ENCODE results near the gene RREB1.

The RREB1 gene

GRCh38 chr6:7230956-7231713 lies 123.4 kb downstream of the RREB1 start:
- no peak for DNase-seq

- no peak for DNase-seq
Observed at GRCh38 chr6:7232351-7232750, 124.6 kb downstream of the RREB1 start.

- no peak for DNase-seq
Observed at GRCh38 chr6:7234547-7234946, 126.8 kb downstream of the RREB1 start.

- no peak for DNase-seq
Observed at GRCh38 chr6:7235712-7236305, 128.0 kb downstream of the RREB1 start.

- no peak for DNase-seq
Observed at GRCh38 chr6:7236306-7237209, 128.8 kb downstream of the RREB1 start.

GRCh38 chr6:7237653-7238188 lies 130.0 kb downstream of the RREB1 start:
- DNase-seq = no peak

- no peak for DNase-seq
Observed at GRCh38 chr6:7238526-7238899, 130.8 kb downstream of the RREB1 start.

GRCh38 chr6:7238900-7239589 lies 131.3 kb downstream of the RREB1 start:
- peak; percentile 94 for DNase-seq

- no peak for DNase-seq
Observed at GRCh38 chr6:7239590-7239948, 131.8 kb downstream of the RREB1 start.

GRCh38 chr6:7240351-7240750 lies 132.6 kb downstream of the RREB1 start:
- DNase-seq = no peak

- DNase-seq = no peak
Observed at GRCh38 chr6:7241160-7241559, 133.4 kb downstream of the RREB1 start.

GRCh38 chr6:7241709-7242645 lies 134.2 kb downstream of the RREB1 start:
- DNase-seq = no peak

- no peak for DNase-seq
Observed at GRCh38 chr6:7242835-7243178, 135.0 kb downstream of the RREB1 start.

GRCh38 chr6:7243179-7243981 lies 135.6 kb downstream of the RREB1 start:
- peak; percentile 92 for DNase-seq

GRCh38 chr6:7245668-7246393 lies 138.1 kb downstream of the RREB1 start:
- no peak for DNase-seq

- no peak for DNase-seq
Observed at GRCh38 chr6:7246401-7247178, 138.8 kb downstream of the RREB1 start.

- no peak for DNase-seq
Observed at GRCh38 chr6:7247179-7247456, 139.4 kb downstream of the RREB1 start.

- DNase-seq = no peak
Observed at GRCh38 chr6:7247828-7248227, 140.1 kb downstream of the RREB1 start.

GRCh38 chr6:7249391-7249790 lies 141.6 kb downstream of the RREB1 start:
- no peak for DNase-seq

Measured in NCI-H1694 treated with DMSO at 0.1 percent for 48 hours (cell line).